GM21526 (cell line): ENCODE results near the gene TNS3.
"Not testable (repeated sequence)": the region's sequence is repeated elsewhere in the genome, so short reads cannot be mapped to it uniquely, and the experiment has no call there.

ENCODE experiments used
- ATAC-seq: cut with Tn5 transposase; IDR thresholded peaks from one replicate; pipeline ENCODE4 v1.9.1; 2021; ENCODE audit warnings: moderate library complexity; ENCODE audit not compliant: unreplicated experiment, low FRiP score

Gene TNS3

DNA sequence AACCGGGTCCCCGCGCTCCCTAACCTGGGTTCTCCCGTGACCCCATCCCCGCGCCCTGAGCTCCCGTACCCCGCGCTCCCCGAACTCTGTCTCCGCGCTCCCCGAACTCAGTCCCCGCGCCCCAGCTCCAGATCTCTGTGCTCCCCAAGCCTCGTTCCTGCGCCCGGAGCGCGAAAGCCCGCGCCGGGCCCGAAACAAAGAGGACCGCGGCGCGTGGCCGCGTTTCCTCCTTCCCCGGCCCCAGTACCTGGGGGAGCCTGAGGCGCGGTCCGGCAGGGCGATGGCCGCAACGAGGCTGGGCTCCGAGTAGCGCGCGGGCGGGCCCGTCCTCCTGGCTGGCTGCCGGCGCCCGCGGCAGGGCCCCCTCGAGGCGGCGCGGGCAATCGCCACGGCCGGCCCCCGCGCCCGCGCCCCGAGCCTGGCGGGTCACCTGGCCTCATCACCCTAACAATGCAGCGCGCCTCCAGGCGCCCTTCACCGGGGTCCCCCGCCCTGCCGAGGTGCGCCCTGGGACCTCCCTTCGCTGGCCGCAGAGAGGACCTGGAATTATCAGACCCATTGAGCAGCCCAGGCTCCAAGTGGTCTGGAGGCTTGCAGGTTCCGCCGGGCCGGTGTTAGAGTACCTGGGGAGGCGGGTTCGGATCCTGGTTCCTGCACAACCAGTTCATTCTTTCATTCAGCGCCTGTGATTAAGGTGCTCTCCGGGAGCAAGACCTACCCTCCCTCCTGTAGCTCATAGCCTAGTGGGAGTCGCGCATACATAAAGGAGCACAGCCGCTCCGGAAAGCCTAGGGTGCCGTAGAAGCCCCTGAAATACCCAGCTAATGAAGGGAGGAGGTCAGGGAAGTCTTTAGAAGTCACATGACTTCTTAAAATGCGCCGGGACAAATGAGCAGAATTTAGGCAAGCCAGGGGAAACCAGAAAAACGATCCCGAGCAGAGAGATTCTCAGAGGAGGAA, at the start of gene TNS3:
Gene TNS3 (minus strand): TSS at position 308 of the 960 bp plus-strand sequence. CDS start 142,475 bp downstream, outside the sequence.
- ATAC-seq, result no peak

- no peak for ATAC-seq
These were observed 49.8 kb upstream of the TNS3 start for GRCh38 chr7:47631711-47632110.

- peak; percentile 60 for ATAC-seq
These were observed 45.8 kb upstream of the TNS3 start for GRCh38 chr7:47627580-47628283.

DNA sequence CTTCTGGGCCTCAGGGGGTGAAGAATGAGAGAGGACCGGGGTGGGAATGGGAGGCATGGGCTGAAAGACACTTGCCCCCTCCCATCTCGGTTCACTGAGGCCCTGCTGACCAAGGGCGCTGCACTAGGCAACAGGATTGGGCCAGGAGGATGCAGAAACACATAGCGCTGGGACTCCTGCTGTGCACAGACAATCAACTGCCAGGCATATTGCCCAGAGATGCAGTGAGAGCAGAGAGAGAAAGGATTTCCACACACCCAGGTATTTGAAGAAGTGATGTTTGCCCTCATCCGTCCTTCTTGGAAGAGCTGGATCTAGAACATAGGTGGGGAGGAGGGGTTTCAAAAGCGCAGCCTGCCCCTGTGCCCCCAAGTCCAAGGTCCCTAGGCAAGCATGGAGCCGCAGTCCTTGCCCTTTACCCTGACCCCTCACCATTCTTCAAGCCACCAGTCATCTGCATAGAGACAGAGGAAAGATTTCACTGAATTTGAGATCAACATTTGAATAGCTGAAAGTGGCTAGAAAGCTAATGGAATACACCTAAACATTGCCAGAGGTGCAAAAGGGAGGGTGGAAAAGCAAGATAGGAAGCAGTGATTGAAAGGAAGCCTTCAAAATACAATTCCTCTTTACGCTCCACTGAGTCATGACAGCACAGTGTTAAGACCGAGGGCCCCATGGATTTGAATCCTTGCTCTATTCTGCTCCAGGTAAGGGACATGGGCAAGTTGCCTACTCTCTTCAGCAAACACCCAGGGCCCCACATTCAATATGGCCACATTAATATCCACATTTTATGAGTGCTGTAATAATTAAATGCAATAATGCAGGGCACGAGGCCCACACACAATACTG, 44.2 kb upstream of the TNS3 start:
- no peak for ATAC-seq

DNA sequence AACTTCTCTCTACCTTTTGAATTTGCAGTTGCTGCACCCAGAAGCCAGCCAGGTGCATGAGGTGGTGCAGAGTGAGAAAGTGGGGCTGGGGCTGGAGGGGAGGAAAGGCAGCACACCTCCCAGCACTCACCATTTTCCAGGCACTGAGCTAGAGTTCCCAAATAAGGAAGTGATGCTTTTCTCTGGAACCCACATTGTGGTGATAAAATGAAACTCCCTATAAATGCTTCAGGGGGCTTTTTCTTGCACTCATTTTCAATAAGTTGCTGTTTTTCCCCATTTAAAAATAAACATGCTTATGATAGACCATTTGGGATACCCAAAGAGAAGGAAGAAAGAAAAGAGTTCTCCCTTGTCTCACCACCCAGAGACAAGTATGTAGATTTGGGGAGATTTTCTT, 42.8 kb upstream of the TNS3 start:
- ATAC-seq, result no peak

DNA sequence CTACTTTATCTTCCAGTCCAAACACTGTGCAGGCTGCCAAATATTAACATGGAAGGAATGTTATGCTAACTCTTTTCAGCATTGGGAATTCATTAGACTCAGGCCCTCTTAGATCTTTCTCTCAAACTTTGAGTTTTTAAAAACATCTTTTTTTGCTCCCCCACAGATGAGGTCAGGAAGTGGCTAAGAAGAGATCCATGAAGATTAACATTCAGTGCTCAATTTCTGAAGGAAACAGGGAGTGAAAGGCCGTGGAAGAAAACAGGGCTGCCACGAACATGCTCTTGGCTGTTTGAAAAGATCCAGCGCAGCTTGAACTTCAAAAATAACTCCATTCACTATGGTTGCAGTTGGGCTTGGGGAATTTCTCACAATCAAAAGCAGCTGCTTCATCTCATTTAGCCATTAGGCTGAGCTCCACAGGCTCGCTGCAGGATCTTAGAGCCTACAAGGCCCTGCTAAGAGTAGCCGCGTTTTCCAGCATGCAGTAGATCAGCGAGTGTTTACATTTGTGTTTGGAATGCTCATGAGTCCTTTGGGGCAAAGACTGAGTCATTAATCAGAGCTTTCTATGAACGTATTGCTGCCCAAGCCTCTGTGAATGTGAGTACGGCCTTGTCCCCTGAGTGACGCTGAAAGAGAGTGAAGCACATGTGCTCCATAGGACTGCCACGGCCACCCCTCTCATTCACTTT, 41.2 kb upstream of the TNS3 start:
- no peak for ATAC-seq

GRCh38 chr7:47622586-47622945, 40.7 kb upstream of the TNS3 start:
- ATAC-seq, result no peak

DNA sequence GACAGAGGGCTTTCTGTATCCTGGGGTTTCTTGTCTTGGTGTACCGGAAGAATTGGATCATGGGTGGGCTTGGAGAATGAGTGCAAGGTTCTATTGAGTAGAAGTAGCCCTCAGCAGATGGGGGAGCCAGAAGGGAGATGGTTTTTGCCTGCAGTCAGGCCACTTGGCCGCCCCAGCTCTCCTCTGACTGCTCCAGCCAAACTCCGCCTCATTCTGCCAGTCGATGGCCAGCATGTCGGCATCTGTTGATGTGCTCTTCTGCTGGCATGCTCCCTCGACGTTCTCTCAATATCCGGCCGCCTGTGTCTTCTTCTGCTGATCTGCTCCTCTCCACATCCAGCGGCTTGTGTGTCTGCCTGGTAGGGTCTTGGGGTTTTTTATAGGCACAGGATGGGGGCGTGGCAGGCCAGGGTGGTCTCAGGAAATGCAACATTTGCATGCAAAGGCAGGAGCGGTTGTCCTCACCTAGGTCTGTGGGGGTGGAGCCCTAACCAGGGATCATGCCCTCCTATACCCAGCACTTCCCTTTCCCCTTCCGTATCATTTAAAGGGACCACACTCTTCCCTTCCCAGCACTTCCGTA, 40.2 kb upstream of the TNS3 start:
- no peak for ATAC-seq

GRCh38 chr7:47621347-47621746, 39.4 kb upstream of the TNS3 start:
- ATAC-seq, result no peak

DNA sequence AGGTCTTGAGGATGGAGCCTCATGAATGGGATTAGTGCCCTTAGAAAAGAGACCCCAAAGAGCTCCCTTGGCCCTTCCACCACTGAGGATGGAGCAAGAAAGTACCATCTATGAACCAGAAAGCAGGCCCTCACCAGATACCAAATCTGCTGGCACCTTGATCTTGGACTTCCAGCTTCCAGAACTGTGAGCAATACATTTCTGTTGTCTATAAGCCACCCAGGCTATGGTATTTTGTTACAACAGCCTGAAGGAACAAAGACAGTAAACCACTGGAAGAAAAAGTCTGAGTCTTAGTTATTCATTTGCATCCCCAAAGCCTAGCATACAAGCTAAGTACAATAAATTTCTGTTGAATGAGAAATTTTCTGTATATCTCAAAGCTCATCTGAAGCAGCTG, 37.9 kb upstream of the TNS3 start:
- no peak for ATAC-seq

GRCh38 chr7:47617131-47617530, 35.2 kb upstream of the TNS3 start:
- no peak for ATAC-seq

DNA sequence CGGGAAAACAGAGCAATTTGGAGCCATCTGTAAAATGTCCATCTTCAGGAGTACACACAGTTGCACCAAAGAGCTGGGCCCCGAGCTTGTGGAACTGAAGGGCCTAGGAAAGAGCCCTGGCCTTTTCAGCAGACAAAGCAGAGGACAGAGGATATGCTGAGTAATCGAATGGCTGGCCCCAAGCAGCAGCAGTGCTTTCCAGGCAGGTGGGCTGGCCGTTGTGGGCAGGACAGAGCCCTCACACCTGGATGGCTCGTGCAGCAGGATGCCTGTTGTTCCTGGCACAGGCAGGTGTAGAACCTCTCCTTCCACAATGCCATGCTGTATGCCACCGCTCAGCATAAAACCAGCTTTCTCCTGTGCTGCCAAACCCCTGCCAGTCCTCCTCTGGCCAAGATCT, 32.5 kb upstream of the TNS3 start:
- no peak for ATAC-seq

DNA sequence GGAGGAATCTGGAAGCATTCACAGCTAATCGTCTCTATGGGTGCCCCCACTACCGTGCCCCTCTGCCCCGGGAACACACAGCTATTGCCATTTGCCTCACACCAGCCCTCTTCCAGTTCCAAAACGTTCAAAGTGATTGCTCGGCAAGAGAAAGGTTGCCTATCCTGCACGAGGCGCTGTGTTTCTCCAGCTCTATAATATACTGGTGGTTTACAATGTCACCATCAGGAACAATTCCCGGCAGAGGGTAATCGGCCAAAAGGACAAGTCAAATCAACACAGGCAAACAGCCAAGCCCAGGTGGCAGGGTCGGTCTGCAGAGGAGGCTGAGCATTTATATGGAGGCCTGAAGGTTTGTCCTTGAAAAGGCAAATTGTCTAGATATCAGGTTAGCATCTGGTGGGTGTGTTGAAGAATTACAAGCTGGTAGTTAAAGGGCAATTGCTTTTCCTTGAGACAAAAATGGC, 29.2 kb upstream of the TNS3 start:
- ATAC-seq, result no peak

DNA sequence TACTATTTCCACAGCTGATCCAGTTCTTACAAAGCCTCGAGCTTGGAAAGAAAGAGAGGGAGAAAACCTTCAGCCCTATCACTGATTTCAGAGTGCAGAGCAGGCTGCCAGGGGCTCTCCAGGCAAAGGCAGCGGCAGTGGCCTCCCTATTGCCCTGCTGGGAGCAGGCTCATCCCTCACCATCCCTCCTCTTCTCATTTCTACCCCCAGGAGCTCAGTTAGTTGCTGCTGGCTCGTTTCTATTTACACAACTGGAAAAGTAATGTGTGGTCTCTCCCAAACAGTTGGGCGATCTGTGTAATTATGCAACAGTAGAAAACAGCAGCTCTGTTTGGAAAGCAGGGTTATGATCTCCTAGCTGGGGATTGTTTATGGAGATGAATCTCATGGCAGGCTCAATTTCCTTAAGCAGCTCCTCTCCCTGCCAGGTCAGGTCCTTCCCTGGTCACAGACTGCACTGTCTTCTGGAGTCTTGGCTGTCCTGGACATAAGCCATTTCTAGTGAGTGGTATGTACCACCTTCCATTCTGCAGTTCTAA, 28.7 kb upstream of the TNS3 start:
- ATAC-seq, result no peak

DNA sequence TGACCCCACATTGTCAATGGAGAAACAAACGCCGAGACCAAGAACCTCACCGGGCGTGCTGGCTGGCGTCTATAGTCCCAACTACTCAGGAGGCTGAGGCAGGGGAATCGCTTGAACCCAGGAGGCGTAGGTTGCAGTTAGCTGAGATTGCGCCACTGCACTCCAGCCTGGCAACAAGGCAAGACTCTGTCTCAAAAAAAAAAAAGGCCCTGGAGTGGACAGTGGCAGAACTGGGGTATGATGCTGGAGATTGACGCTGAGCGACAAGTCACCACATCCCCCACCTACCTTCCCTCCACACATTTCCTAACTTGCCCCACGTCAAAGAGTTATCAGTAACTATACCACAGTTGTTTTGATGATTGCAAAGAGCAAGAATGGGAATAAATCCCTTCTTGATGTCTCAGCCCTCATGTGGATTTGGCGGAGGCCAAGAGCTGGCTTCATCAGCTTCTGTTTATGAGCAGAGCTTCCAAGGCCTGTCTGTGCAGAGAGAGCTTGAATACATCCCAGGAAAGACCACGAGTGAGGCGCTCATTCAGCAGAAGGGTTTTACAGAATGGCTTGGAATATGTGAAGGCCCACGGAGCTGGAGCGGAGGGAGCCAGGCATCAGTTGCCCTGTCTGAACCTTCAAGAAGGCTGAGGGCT, 28.0 kb upstream of the TNS3 start:
- ATAC-seq, result no peak

- not testable (repeated sequence) for ATAC-seq
These were observed 24.7 kb upstream of the TNS3 start for GRCh38 chr7:47606593-47607046.

DNA sequence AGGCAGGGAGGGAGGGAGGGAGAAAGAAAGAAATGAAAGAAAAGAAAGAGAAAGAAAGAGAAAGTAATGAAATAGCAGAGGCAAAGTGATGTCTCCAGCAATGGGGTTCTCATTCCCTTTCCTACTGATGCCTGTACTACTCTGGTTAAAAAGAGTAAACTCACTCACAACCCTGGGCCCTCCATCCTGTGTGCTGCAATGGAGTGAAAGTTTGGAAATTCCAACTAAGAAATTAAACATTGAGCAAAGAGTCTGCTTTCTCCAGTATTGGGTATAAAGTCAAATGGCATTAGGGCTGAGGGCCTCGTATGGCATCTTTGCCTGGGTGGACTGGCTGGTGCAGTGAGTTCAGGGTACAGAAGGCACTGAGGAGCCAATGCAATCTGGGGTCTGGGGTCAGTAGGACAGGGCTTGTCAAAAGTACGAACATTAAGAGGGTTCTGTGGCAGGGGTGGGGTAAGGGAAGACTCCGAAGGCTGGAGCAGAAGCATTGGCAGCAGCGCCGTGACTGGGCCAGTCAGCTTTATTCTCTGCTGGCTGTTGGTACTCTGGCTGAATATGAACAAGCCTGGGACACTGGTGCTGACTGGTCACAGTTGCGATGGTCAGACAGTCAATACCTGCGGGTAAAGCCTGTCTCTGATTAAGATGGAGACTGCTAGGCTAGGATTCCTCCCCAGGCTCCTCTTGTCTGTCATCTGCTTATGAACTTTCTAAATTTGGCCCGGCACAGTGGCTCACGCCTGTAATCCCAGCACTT, 24.1 kb upstream of the TNS3 start:
- ATAC-seq, result no peak

DNA sequence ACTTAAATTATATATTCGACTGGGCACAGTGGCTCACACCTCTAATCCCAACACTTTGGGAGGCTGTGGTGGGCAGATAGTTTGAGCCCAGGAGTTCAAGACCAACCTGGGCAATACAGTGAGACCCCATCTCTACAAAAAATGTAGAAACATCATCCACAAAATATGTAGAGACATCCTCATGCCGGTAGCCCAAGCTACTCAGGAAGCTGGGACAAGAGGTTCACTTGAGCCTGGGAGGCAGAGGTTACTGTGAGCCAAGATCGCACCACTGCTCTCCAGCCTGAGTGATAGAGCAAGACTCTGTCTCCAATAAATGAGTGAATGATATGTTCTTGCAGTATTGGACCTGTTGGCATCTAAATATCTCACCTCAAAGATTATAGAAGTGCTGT, 22.6 kb upstream of the TNS3 start:
- ATAC-seq, result no peak
